IPS-NIHi7 (cell line): Measurements from ENCODE around the gene SP2.

Experiments used
- DNase-seq: peaks from one replicate; pipeline ENCODE4 v3.0.0; 2012; ENCODE audit warnings: mixed read lengths; ENCODE audit errors: extremely low spot score

The SP2 gene

GRCh38 chr17:47949197-47949759 lies 53.2 kb downstream of the SP2 start:
- DNase-seq = peak; percentile 90

GRCh38 chr17:47949946-47950345 lies 53.9 kb downstream of the SP2 start:
- no peak for DNase-seq

- no peak for DNase-seq
Measured at GRCh38 chr17:47950448-47950847, 54.4 kb downstream of the SP2 start.

- no peak for DNase-seq
Measured at GRCh38 chr17:47952171-47953021, 56.4 kb downstream of the SP2 start.

GRCh38 chr17:47953909-47954308 lies 57.9 kb downstream of the SP2 start:
- no peak for DNase-seq

DNA sequence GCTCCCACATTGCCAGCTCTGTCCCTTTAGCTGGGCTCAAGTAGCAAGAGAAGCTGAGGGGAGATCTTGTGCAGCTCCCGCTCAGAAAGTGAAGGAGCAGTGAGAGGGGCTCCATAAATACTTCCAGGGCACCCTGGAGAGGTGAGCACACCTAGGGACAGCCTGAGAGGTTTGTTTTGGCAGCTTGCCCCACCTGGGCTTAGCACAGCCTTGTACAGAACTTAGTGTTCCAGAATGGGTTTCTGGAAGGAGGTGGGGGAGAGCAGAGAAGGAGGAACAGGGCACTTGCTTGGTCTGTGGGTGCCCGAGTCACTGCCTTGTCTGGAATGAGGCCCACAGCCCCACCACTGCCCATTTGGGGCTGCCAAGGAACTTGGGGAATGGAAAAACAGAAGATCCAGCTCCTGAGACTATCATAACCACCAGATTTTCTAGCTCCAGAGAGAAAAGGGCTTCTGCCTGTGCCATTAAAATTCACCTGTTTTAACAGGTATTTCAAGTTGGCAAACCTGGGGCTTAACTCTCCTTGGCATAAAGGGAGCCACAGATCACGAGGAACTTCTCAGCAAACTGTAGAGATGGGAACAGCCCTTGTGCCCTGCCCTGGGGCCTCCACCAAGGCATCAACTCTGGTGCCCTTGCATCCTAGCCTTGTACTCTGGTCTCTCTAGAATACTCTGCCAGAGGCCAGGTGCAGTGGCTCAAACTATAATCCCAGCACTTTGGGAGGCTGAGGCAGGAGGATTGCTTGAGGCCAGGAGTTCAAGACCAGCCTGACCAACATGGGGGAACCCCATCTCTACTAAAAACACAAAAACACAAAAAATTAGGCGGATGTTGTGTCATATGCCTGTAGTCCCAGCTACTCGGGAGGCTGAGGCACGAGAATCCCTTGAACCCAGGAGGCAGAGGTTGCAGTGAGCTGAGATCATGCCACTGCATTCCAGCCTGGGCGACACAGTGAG lies 59.7 kb downstream of the SP2 start:
- DNase-seq = no peak

- no peak for DNase-seq
Measured at GRCh38 chr17:47956791-47957590, 61.0 kb downstream of the SP2 start.

- DNase-seq = peak; percentile 58
Measured at GRCh38 chr17:47957591-47958490, 61.8 kb downstream of the SP2 start, which contains the start of gene PRR15L. Gene PRR15L, minus strand, starts transcription at chr17:47957883. Its CDS starts 4,649 bp downstream, at chr17:47953234.

DNA sequence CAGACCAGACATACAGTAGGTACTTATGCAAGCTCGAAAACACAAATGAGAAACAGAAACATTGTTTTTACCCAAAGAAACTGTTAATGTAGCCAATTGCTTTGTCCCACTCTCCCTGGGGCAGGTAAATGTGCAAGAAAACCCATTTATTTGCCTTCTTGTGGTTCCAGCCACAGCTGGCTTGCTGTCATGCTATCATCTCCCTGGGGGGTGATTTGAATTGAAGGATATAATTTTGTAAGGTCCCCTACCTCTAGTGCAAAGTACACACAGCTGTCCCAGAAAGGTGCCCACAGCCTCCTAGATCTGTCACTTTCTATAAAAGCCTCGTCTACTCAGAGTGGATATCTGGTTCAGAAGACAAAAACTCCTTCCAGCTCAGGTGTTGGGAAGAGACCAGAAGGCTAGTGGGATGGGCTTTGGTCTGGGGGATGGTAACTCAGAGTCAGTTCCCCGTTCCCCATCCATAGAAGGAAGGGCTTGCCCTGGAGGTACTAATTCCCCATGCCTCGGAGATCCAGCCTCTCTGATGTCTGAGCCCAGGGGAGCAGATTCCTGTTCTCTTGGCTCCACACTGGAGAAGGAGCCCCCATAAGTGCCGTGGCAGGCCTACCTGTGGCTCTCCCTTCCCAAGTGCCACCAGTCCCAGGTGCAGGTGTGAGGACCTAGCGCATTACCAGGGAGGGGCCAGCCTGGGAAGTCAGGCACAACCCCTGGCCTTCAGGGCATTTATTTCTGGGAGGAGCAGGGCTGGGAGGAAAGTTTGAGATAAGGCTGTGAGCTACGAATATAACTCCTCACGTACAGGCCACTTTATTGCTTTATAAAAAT lies 64.0 kb downstream of the SP2 start:
- DNase-seq = no peak

GRCh38 chr17:47961406-47961805 lies 65.4 kb downstream of the SP2 start:
- no peak for DNase-seq

- DNase-seq = no peak
Measured at GRCh38 chr17:47962901-47963300, 66.9 kb downstream of the SP2 start.

DNA sequence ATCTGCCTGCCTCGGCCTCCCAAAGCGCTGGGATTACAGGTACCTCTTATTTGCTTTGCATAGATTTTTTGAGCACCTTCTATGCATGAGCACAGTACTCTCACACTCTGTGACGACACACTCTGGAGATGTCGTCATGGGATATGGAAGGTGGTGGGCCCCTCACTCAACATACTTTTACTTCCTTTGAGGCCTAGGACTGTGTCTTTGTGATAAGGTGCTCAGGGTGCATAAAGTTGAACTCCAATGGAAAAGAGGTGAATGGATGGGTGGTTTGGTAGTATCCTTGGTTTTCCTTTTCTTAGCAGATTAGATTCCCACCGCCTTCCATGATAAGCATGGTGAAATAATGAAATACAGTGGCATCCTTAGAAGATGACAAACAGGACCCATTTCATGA lies 68.8 kb downstream of the SP2 start:
- no peak for DNase-seq

GRCh38 chr17:47966079-47966519 lies 70.1 kb downstream of the SP2 start:
- no peak for DNase-seq

DNA sequence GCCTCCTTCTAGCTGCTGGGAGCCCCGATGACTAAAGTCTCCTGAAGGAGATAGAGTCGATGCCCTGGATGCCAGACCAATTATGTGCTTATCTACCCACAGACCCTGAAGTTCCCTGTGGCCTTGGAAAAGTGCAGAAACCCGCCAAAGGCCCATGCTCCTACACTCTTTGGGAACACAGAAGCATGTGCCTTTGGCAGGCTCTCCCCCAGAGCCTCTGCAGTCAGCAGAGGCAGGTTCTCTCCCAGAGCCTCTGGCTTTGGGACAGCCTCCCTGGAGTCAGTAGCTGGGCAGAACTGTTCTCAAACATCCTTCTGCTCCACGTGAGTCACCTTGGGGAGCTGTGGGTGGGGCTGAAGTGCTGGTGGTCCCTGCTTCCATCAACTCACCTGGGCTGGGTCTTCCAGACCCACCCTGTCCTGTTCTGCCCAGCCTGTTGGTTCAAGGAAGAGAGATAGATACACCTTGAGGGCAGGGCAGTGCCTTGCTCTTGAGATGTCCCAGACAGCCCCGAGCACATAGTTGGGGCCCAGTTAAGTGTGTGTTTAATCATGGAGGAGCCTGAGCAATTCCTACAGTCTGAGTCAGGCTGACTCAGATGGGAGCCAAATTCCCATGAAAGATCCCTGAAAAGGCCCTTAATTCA lies 71.7 kb downstream of the SP2 start:
- DNase-seq = no peak

GRCh38 chr17:47968836-47969235 lies 72.8 kb downstream of the SP2 start:
- no peak for DNase-seq

- DNase-seq = no peak
Measured at GRCh38 chr17:47969930-47970724, 74.1 kb downstream of the SP2 start.

- DNase-seq = peak; percentile 99
Measured at GRCh38 chr17:47970725-47971499, 74.9 kb downstream of the SP2 start, which contains the start of gene CDK5RAP3. Gene CDK5RAP3, plus strand, starts transcription at chr17:47971113. Its CDS starts 34 bp downstream, at chr17:47971147.
